MM.1S (cell line): ENCODE results near the gene EFCAB6.

Experiments
- DNase-seq: peaks from one replicate; pipeline ENCODE4 v3.0.0-alpha.2; 2015
- H2AFZ ChIP-seq: fragments of 300-600 bp; sonication (generic); 2 replicates; pipeline ENCODE4 v1.6.0; 2016; ENCODE audit warnings: antibody characterized with exemption, low read length
- H3F3A ChIP-seq: fragments of 300-600 bp; sonication (generic); 2 replicates; pipeline ENCODE4 v1.6.1; 2016; ENCODE audit warnings: mild to moderate bottlenecking, antibody characterized with exemption, low read length, moderate library complexity, mixed read lengths; ENCODE audit not compliant: insufficient read depth
- H3K27ac ChIP-seq: fragments of 300-600 bp; sonication (generic); 2 replicates; pipeline ENCODE4 v1.5.1; 2016; ENCODE audit warnings: mild to moderate bottlenecking, low read length
- H3K27me3 ChIP-seq: fragments of 300-600 bp; sonication (generic); replicated peaks from 2 replicates; pipeline ENCODE4 v1.6.0; 2016; ENCODE audit warnings: low read length; ENCODE audit not compliant: insufficient read depth
- H3K36me3 ChIP-seq: fragments of 300-600 bp; sonication (generic); replicated peaks from 2 replicates; pipeline ENCODE4 v1.6.1; 2016; ENCODE audit warnings: mild to moderate bottlenecking, low read length, mixed read lengths; ENCODE audit not compliant: insufficient read depth
- H3K4me1 ChIP-seq: fragments of 300-600 bp; sonication (generic); 2 replicates; pipeline ENCODE4 v1.6.1; 2016; ENCODE audit warnings: low read length, mixed read lengths
- H3K4me2 ChIP-seq: fragments of 300-600 bp; sonication (generic); 2 replicates; pipeline ENCODE4 v1.6.0; 2016; ENCODE audit warnings: low read depth, low read length
- H3K4me3 ChIP-seq: fragments of 300-600 bp; sonication (generic); 2 replicates; pipeline ENCODE4 v1.5.1; 2016; ENCODE audit warnings: low read length, mixed read lengths
- H3K79me2 ChIP-seq: fragments of 300-600 bp; sonication (generic); 2 replicates; pipeline ENCODE4 v1.6.1; 2016; ENCODE audit warnings: mixed run types, low read length, mixed read lengths
- H3K9ac ChIP-seq: fragments of 300-600 bp; sonication (generic); 2 replicates; pipeline ENCODE4 v1.6.1; 2016; ENCODE audit warnings: low read length, mixed read lengths
- H3K9me2 ChIP-seq: fragments of 300-600 bp; sonication (generic); replicated peaks from 2 replicates; pipeline ENCODE4 v1.6.1; 2016; ENCODE audit warnings: mild to moderate bottlenecking, low read length, mixed read lengths; ENCODE audit not compliant: insufficient read depth
- H3K9me3 ChIP-seq: fragments of 300-600 bp; sonication (generic); replicated peaks from 2 replicates; pipeline ENCODE4 v1.6.1; 2016; ENCODE audit warnings: mild to moderate bottlenecking, low read length, mixed read lengths; ENCODE audit not compliant: insufficient read depth
- H4K20me1 ChIP-seq: fragments of 300-600 bp; sonication (generic); 2 replicates; pipeline ENCODE4 v1.6.1; 2016; ENCODE audit warnings: mild to moderate bottlenecking, low read length, moderate library complexity, mixed read lengths; ENCODE audit not compliant: insufficient read depth
- CTCF ChIP-seq: fragments of 300-600 bp; sonication (generic); IDR thresholded peaks from 2 replicates; pipeline ENCODE4 v1.5.1; 2016; ENCODE audit warnings: antibody characterized with exemption, low read length, mixed read lengths
- EZH2 ChIP-seq: fragments of 300-600 bp; sonication (generic); optimal IDR thresholded peaks from 2 replicates; pipeline ENCODE3; 2017; ENCODE audit warnings: low read depth, mild to moderate bottlenecking, antibody characterized with exemption, low read length, mixed read lengths
- EZH2phosphoT487 ChIP-seq: fragments of 300-600 bp; sonication (generic); IDR thresholded peaks from 2 replicates; pipeline ENCODE4 v1.6.1; 2018; ENCODE audit warnings: antibody characterized with exemption, low read length

Gene EFCAB6

GRCh38 chr22:43639228-43639948 lies 172.7 kb downstream of the EFCAB6 start:
- no peak overlapping the region for H3K4me3 ChIP-seq
- H3K27me3 ChIP-seq: peaks cover 8% of the 10 kb centered on the region; the same call in 1 of the 2 replicates
- H4K20me1 ChIP-seq: no peaks in the 10 kb centered on the region
- H3K36me3 ChIP-seq: no peaks in the 10 kb centered on the region
- no peak overlapping the region for H3K27ac ChIP-seq
- H3K9me3 ChIP-seq: no peaks in the 10 kb centered on the region
- no peak for DNase-seq
- H3K4me1 ChIP-seq: no peaks in the 10 kb centered on the region
- no peaks in the 10 kb centered on the region for H3F3A ChIP-seq
- no peaks in the 10 kb centered on the region for H3K79me2 ChIP-seq
- TF ChIP-seq EZH2phosphoT487: no peak
- no peak for TF ChIP-seq CTCF
- no peak for TF ChIP-seq EZH2
- H2AFZ ChIP-seq: no peak overlapping the region
- no peak overlapping the region for H3K9ac ChIP-seq
- H3K4me2 ChIP-seq: no peak overlapping the region
- no peaks in the 10 kb centered on the region for H3K9me2 ChIP-seq

GRCh38 chr22:43637275-43638260 lies 174.5 kb downstream of the EFCAB6 start:
- Histone ChIP-seq H3K4me3 (no peak overlapping the region), H3K79me2 (no peaks in the 10 kb centered on the region), H3K4me1 (no peaks in the 10 kb centered on the region), H3K4me2 (no peak overlapping the region), H3K27ac (no peak overlapping the region), H3K9me3 (no peaks in the 10 kb centered on the region), H3K36me3 (no peaks in the 10 kb centered on the region), H3F3A (no peaks in the 10 kb centered on the region), H3K9me2 (no peaks in the 10 kb centered on the region), H4K20me1 (no peaks in the 10 kb centered on the region), H3K27me3 (peaks cover 8% of the 10 kb centered on the region; the same call in 1 of the 2 replicates), H3K9ac (no peak overlapping the region), H2AFZ (no peak overlapping the region)
- no peak for TF ChIP-seq CTCF
- TF ChIP-seq EZH2: no peak
- no peak for TF ChIP-seq EZH2phosphoT487
- no peak for DNase-seq

- TF ChIP-seq CTCF (no peak), EZH2phosphoT487 (no peak), EZH2 (no peak)
Measured at GRCh38 chr22:43636086-43636485, 176.0 kb downstream of the EFCAB6 start.

More at GRCh38 chr22:43636086-43636485, 176.0 kb downstream of the EFCAB6 start:
- Histone ChIP-seq H4K20me1 (no peaks in the 10 kb centered on the region), H3K27ac (no peak overlapping the region), H3K36me3 (no peaks in the 10 kb centered on the region), H3K27me3 (peaks cover 8% of the 10 kb centered on the region; the same call in 1 of the 2 replicates), H3K9ac (no peak overlapping the region), H3K4me3 (no peak overlapping the region), H3K79me2 (no peaks in the 10 kb centered on the region), H3K9me3 (no peaks in the 10 kb centered on the region), H3K4me2 (no peak overlapping the region), H3K4me1 (no peaks in the 10 kb centered on the region), H2AFZ (no peak overlapping the region), H3K9me2 (no peaks in the 10 kb centered on the region), H3F3A (no peaks in the 10 kb centered on the region)
- DNase-seq: no peak
